Large intestine (tissue), 3 donors: ENCODE results near the gene SDC4. TPM values are rescaled to one million over a fixed set of nuclear protein-coding genes. Genes with fewer than 3 reads are reported as not detected.

ENCODE experiments used
- DNase-seq, 2 donors: peaks; one replicate each; pipeline versions ENCODE4 v3.0.0 to v3.0.0-alpha.2; 2013
- H3K27ac ChIP-seq: one replicate; pipeline ENCODE4 v1.5.1; 2013; ENCODE audit warnings: low read length
- H3K27me3 ChIP-seq: 2 replicates; pipeline ENCODE4 v1.6.1; 2013; ENCODE audit warnings: low read length; ENCODE audit not compliant: control insufficient read depth, insufficient read depth
- H3K36me3 ChIP-seq: 2 replicates; pipeline ENCODE4 v1.6.1; 2013; ENCODE audit warnings: low read length; ENCODE audit not compliant: control insufficient read depth, insufficient read depth
- H3K4me1 ChIP-seq: one replicate; pipeline ENCODE4 v1.6.1; 2013; ENCODE audit warnings: low read length; ENCODE audit not compliant: control insufficient read depth, insufficient read depth
- H3K4me3 ChIP-seq: one replicate; pipeline ENCODE4 v1.5.1; 2013; ENCODE audit warnings: low read length
- H3K9me3 ChIP-seq: one replicate; pipeline ENCODE4 v1.6.1; 2013; ENCODE audit warnings: mild to moderate bottlenecking, low read depth, low read length, moderate library complexity; ENCODE audit not compliant: control insufficient read depth
- WGBS: methylation state at CpG from one replicate; pipeline ENCODE4 v1.1.5; 2013; ENCODE audit warnings: low lambda C conversion rate; ENCODE audit not compliant: insufficient coverage; 5-methylcytosine and 5-hydroxymethylcytosine counted together
- polyA plus RNA-seq: library from polyadenylated mRNA; unstranded; fragments of 120-200 nt; gene quantifications from one replicate; pipeline ENCODE4 v1.2.1, GENCODE V29; 2013

SDC4 gene
- polyA plus RNA-seq, 1 donor, result 87.8 TPM

DNA sequence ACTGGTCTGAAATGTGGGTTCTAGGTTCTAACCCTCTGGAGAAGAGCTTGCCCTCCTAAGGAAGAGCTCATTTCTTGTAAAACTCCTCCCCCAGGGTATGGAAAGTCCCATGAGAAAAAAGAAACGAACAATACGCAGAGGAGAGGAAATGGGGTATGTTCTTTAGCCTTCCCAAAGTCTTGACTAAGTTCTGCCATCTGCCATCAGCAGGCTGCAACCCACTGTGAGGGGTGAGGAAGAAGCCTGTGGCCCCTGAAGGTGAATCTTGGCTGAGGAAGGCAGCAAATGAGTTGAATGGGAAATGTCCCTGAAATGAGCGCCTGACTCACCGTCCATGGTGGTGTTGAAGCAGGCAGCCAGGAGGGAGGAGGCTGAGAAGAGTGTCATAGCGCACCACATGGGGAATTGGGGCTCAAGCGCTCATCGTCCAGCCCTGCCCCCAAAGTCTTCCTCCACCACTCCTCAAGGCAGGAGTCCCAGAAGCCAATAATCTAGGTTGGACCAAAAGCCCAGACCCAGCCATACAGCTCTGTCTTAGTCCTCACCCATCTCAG lies 29.8 kb downstream of the SDC4 start:
- no peak overlapping the region for H3K4me3 ChIP-seq
- no peak for DNase-seq
- no peaks in the 10 kb centered on the region for H3K36me3 ChIP-seq
- WGBS, result no CpG with 5 or more reads among the region's 7 CpGs
- peaks cover 6% of the 10 kb centered on the region for H3K9me3 ChIP-seq
- H3K4me1 ChIP-seq, result peaks cover 3% of the 10 kb centered on the region
- H3K27ac ChIP-seq, result no peak overlapping the region
- peaks cover 46% of the 10 kb centered on the region for H3K27me3 ChIP-seq

DNA sequence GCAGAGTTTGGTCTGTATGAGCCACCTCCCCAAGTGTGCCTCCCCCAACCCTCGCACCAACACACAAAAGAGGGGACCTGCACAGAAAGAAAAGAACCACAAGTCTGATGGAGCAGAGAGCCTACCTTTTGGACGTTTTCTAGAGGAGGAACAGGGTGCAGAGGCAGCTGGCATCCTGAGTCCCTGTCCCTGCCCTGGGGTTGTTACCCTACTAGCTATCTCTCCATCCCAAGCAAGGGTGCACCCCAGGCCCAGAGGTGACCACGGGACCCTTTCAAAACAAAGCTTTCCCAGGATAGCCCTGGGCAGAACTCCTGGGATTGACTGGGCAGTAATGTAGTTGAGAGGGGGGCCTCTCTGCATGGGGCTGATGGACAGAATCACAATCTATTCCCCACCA lies 30.4 kb downstream of the SDC4 start:
- no CpG with 5 or more reads among the region's 3 CpGs for WGBS
- H3K27ac ChIP-seq, result no peak overlapping the region
- no peak overlapping the region for H3K4me3 ChIP-seq
- peaks cover 3% of the 10 kb centered on the region for H3K4me1 ChIP-seq
- DNase-seq, result no peak
- peaks cover 52% of the 10 kb centered on the region for H3K27me3 ChIP-seq
- peaks cover 8% of the 10 kb centered on the region for H3K9me3 ChIP-seq
- no peaks in the 10 kb centered on the region for H3K36me3 ChIP-seq

DNA sequence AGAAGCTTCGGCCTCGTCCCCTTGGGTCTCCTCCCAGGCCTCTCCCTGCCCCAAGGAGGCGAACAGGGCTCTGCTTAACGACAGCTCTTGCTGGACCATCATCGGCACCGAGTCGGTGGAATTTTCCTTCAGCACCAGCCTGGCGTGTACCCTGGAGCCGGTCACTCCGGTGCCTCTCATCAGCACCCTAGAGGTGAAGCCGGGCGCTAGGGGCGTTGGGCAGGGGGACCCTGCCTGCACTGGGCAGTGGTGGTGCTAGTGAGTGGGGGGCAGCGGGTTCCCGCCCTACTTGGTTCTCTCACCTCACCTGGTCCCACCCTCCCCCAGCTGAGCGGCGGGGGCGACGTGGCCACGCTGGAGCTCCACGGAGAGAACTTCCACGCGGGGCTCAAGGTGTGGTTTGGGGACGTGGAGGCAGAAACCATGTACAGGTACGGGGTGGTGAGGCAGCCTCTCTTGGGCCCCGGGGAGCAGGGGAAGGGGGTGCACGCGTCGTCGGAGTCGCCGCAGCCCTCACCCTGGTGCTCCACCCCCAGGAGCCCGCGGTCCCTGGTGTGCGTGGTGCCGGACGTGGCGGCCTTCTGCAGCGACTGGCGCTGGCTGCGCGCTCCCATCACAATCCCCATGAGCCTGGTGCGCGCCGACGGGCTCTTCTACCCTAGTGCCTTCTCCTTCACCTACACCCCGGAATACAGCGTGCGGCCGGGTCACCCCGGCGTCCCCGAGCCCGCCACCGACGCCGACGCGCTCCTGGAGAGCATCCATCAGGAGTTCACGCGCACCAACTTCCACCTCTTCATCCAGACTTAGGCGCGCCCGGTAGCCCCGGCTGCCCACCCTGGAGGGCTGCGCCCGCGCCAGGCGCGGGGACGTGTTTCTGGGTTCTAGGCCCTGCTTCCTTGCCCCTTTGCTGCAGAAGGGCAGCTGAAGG lies 31.8 kb downstream of the SDC4 start:
- Histone ChIP-seq H3K4me1 (peaks cover 3% of the 10 kb centered on the region), H3K27me3 (peaks cover 66% of the 10 kb centered on the region), H3K4me3 (no peak overlapping the region), H3K9me3 (peaks cover 8% of the 10 kb centered on the region), H3K27ac (no peak overlapping the region), H3K36me3 (no peaks in the 10 kb centered on the region)
- no CpG with 5 or more reads among the region's 71 CpGs for WGBS
- DNase-seq, result no peak

DNA sequence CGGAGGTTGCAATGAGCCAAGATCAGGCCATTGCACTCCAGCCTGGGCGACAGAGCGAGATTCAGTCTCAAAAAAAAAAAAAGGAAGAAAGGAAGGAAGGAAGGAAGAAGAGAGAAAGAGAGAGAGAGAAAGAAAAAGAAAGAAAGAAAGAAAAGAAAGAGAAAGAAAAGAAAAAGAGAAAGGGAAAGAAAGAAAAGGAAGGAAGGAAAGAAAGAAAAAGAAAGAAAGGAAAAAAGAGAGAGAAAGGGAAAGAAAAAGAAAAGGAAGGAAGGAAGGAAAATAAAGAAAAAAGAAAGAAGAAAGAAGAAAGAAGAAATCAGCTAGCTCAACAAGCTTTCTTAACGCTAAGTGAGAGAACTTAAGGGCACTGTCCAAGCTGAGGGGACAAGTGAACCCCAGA lies 32.6 kb downstream of the SDC4 start:
- peaks cover 8% of the 10 kb centered on the region for H3K9me3 ChIP-seq
- no peak overlapping the region for H3K27ac ChIP-seq
- no peaks in the 10 kb centered on the region for H3K36me3 ChIP-seq
- peaks cover 3% of the 10 kb centered on the region for H3K4me1 ChIP-seq
- H3K4me3 ChIP-seq, result no peak overlapping the region
- peaks cover 74% of the 10 kb centered on the region for H3K27me3 ChIP-seq
- 95% methylated on average over 4 of the region's 4 CpGs for WGBS
- DNase-seq, result no peak

DNA sequence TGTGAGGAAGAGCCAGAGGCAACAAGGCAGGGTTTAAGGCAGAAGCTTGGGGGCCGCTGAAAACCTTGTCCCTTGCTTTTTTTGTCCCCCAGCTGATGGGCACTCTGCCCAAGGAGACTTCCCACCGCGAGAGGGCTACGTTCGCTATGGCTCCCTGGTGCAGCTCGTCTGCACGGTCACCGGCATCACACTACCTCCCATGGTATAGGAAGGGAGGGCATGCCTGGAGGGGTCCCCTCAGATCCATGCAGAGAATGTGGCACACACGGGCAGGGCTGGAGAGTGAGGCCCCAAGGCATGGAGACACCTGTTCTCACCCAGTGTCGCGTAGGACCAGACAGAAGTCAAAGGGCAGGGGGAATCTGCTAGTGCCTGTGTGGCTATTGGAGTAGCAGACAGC lies 34.3 kb downstream of the SDC4 start:
- no peak for DNase-seq
- WGBS, result no CpG with 5 or more reads among the region's 11 CpGs
- Histone ChIP-seq H3K9me3 (peaks cover 8% of the 10 kb centered on the region), H3K4me3 (no peak overlapping the region), H3K4me1 (no peaks in the 10 kb centered on the region), H3K36me3 (no peaks in the 10 kb centered on the region), H3K27me3 (peaks cover 82% of the 10 kb centered on the region), H3K27ac (no peak overlapping the region)

DNA sequence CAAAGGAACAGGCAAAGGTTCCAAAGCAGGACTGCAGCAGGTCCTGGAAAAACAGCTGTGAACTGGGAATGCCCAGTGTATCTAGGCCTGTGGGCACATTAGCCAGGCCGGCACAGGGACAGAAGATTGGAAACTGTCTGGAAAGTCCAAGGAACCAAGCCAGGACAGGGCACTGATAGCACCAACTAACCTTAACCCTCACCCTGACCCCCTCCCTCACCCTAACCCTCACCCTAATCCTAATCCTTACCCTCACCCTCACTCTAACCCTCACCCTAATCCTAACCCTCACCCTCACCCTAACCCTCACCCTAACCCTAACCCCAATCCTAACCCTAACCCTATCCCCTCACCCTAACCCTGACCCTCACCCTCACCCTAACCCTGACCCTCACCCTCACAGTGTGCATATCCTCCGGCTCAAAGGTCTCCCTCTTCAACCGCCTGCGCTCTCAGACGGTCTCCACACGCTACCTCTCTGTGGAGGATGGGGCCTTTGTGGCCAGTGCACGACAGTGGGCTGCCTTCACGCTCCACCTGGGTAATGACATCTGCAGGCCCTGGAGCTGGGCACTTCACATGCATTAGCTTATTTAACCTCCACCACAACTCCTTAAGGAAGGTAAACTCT lies 35.0 kb downstream of the SDC4 start:
- H3K27ac ChIP-seq, result no peak overlapping the region
- peaks cover 82% of the 10 kb centered on the region for H3K27me3 ChIP-seq
- no peaks in the 10 kb centered on the region for H3K4me1 ChIP-seq
- H3K9me3 ChIP-seq, result peaks cover 8% of the 10 kb centered on the region
- no peaks in the 10 kb centered on the region for H3K36me3 ChIP-seq
- WGBS, result 75% methylated on average over 2 of the region's 8 CpGs
- no peak overlapping the region for H3K4me3 ChIP-seq
- DNase-seq, result no peak

DNA sequence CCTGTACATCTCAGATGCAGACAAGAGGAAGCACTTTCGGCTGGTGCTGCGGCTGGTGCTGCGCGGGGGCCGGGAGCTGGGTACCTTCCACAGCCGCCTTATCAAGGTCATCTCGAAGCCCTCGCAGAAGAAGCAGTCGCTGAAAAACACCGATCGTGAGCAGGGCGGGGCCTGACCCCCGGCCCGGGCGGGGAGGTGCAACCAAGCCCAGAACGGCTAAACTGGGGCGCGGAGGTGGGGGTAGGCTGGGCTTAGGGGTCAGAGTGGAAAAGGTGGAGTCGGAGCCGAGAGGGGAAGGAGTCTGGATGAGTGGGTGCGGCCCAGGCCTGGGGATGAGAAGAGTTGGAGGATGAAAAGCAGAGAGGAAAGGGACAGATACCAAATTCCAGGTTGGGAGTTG lies 36.0 kb downstream of the SDC4 start:
- Histone ChIP-seq H3K27me3 (peaks cover 82% of the 10 kb centered on the region), H3K4me1 (no peaks in the 10 kb centered on the region), H3K36me3 (no peaks in the 10 kb centered on the region), H3K4me3 (no peak overlapping the region), H3K9me3 (peaks cover 8% of the 10 kb centered on the region), H3K27ac (no peak overlapping the region)
- no CpG with 5 or more reads among the region's 21 CpGs for WGBS
- no peak for DNase-seq

DNA sequence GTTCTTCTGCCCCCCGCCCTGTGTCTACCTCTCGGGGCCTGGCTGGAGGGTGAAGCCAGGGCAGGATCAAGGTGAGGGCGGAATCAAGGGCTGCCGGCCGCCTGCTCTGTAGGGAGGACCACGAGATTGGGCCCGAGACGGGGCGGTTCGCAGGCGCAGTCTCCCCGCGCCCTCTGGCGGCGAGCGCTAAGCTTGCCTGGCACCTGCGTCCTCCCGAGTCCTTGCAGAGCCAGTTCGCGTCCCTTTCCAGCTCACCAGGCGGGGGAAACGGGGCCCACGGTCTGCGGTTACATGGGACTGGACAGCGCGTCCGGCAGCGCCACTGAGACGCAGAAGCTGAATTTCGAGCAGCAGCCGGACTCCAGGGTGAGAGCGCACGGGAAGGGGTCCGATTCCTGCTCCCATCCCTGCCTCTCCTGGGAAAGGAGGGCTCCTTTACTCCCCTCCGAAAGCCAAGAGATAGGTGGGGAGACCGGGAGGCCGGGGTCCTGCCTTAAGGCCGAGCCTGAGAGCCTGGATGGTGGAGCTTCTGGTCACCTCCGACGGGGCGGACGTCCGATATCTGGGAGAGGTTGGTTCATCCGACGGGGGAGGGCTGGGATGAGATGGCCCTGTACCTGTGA lies 36.5 kb downstream of the SDC4 start:
- Histone ChIP-seq H3K4me1 (no peaks in the 10 kb centered on the region), H3K36me3 (no peaks in the 10 kb centered on the region), H3K27me3 (peaks cover 82% of the 10 kb centered on the region), H3K27ac (no peak overlapping the region), H3K9me3 (peaks cover 6% of the 10 kb centered on the region), H3K4me3 (no peak overlapping the region)
- peak; percentile 37 to 41 for DNase-seq
- no CpG with 5 or more reads among the region's 45 CpGs for WGBS

DNA sequence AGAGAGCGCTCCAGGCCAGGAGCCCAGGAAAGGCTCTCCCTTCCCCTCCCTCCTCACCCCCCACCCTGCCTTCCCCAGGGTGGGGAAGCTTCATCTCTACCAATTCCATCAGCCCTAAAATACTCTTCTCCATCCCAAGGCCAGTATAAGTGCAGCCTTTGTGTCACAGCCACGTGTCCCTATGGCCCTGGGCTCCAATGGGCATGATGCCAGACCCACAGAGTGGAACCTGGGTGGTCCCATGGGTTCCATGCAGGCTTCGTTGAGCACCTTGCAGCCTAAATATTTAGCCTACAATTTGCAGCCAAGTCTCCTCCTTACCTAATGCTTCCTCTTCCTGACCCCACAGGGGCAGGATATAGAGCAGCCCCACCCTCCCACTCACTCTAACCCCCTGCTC lies 39.1 kb downstream of the SDC4 start:
- no peak overlapping the region for H3K4me3 ChIP-seq
- no CpG with 5 or more reads among the region's 3 CpGs for whole genome bisulfite sequencing
- no peaks in the 10 kb centered on the region for H3K4me1 ChIP-seq
- no peaks in the 10 kb centered on the region for H3K36me3 ChIP-seq
- no peak for DNase-seq
- no peak overlapping the region for H3K27ac ChIP-seq
- H3K9me3 ChIP-seq, result peaks cover 6% of the 10 kb centered on the region
- peaks cover 88% of the 10 kb centered on the region for H3K27me3 ChIP-seq

DNA sequence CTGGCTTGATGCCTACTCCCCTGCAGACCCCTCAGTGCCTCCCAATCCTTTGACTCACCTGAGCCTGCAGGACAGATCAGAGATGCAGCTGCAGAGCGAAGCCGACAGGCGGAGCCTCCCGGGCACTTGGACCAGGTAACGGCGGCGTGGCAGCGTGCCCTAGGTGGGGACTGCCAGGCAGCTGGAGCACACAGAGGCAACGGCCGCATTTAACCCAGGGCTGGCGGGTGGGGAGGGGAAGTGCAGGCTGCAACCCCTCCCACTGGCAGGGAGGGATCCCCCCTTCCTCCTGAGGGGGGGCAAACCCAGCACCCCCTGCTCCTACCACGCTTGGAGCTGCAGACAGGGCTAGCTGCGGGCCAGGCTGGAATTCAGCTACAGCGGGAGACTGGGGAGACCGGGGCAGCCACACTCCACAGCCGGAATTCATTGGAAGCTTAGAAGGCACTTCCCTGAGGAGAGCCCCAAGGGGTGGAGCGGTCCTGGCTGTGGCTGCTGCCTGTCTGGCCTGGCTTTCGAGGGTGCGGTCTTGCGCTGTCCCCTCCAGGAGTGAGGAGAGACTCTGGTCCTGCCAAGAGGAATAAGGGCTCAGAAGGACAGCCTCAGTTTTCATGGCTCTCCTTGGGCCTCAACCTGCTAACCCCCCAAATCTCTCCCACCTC lies 40.0 kb downstream of the SDC4 start, which contains the start of gene MATN4:
Gene MATN4, minus strand, starts transcription at position 183 of the 662 bp plus-strand sequence. CDS start 2,717 bp downstream, outside the sequence.
- Histone ChIP-seq H3K4me3 (no peak within 1 kb of the TSS), H3K27ac (no peak within 1 kb of the TSS), H3K36me3 (no peaks in the 10 kb centered on the region), H3K4me1 (no peaks in the 10 kb centered on the region), H3K9me3 (peaks cover 6% of the 10 kb centered on the region), H3K27me3 (peaks cover 89% of the 10 kb centered on the region)
- DNase-seq, result no peak
- no CpG with 5 or more reads among the region's 20 CpGs for WGBS
